B cell (primary cell): ENCODE measurements around the gene DMKN. TPM values are rescaled to one million over a fixed set of nuclear protein-coding genes. Genes with fewer than 3 reads are reported as not detected.
A peak's percentile ranks its signal among the peaks of the same experiment; 100 is the strongest.

ENCODE experiments used
- ATAC-seq: fragments of 200-7000 bp; cut with Tn5 transposase; one replicate; pipeline ENCODE4 v1.10.0; 2021; ENCODE audit warnings: low read depth, mild to moderate bottlenecking, moderate number of reproducible peaks, moderate library complexity
- CTCF ChIA-PET: fragments of 350-600 bp; sonication (Branson Sonifier 250); formaldehyde crosslinking; loops from one replicate; lab custom pipeline; 2021; ENCODE audit warnings: antibody characterized with exemption, inconsistent platforms; lab: Charles Lee
- POLR2A ChIA-PET: fragments of 350-600 bp; sonication (Branson Sonifier 250); formaldehyde crosslinking; loops from one replicate; lab custom pipeline; 2021; ENCODE audit warnings: antibody characterized with exemption; lab: Charles Lee
- DNase-seq: peaks from one replicate; pipeline ENCODE4 v3.0.0; 2013
- H2AFZ ChIP-seq: 2 replicates; pipeline ENCODE4 v1.6.1; 2012; ENCODE audit warnings: mild to moderate bottlenecking, low read depth, low read length; ENCODE audit not compliant: insufficient read depth, poor library complexity, severe bottlenecking
- H3K27ac ChIP-seq, 2 donors: 1 replicate in 1 of 2; 2 replicates in 1 of 2; pipeline ENCODE4 v1.5.1; 2012 to 2013; ENCODE audit warnings: low read length in 2 of 2, mild to moderate bottlenecking in 2 of 2, moderate library complexity in 1 of 2
- H3K27me3 ChIP-seq, 4 experiments: fragments of 200-600 bp in 1 of 4; sonication (generic) in 1 of 4; replicated peaks in 1 of 4; 1 replicate in 2 of 4; 2 replicates in 2 of 4; pipeline versions ENCODE4 v1.6.1 to v1.7.0; 2013 to 2016; ENCODE audit warnings: low read length in 3 of 4, mild to moderate bottlenecking in 2 of 4, mixed read lengths in 1 of 4, moderate library complexity in 1 of 4; ENCODE audit not compliant: insufficient read depth in 4 of 4, control insufficient read depth in 3 of 4; ENCODE audit errors: control extremely low read depth in 1 of 4
- H3K36me3 ChIP-seq, 2 experiments: replicated peaks in 1 of 2; 1 replicate in 1 of 2; 2 replicates in 1 of 2; pipeline versions ENCODE4 v1.6.1 to v1.7.1; 2013; ENCODE audit warnings: low read length in 1 of 2; ENCODE audit not compliant: insufficient read depth in 2 of 2, control insufficient read depth in 1 of 2; ENCODE audit errors: control extremely low read depth in 1 of 2, extremely low read depth in 1 of 2
- H3K4me1 ChIP-seq, 2 donors: fragments of 200-600 bp in 1 of 2; sonication (generic) in 1 of 2; 1 replicate in 1 of 2; 2 replicates in 1 of 2; pipeline versions ENCODE4 v1.5.1 to v1.6.1; 2013 to 2017; ENCODE audit warnings: low read length in 2 of 2; ENCODE audit not compliant: control insufficient read depth in 2 of 2, insufficient read depth in 2 of 2
- H3K4me2 ChIP-seq: replicated peaks from 2 replicates; pipeline ENCODE3; 2012; ENCODE audit warnings: mild to moderate bottlenecking, low read depth, low read length; ENCODE audit not compliant: poor library complexity, severe bottlenecking
- H3K4me3 ChIP-seq, 5 experiments: fragments of 200-600 bp in 1 of 5; sonication (generic) in 1 of 5; 1 replicate in 3 of 5; 2 replicates in 2 of 5; pipeline versions ENCODE4 v1.5.1 to v1.7.0; 2011 to 2016; ENCODE audit warnings: low read length in 4 of 5, mild to moderate bottlenecking in 4 of 5, low read depth in 2 of 5, control low read depth in 1 of 5, moderate library complexity in 1 of 5; ENCODE audit not compliant: insufficient read depth in 1 of 5; ENCODE audit errors: control extremely low read depth in 1 of 5, extremely low read depth in 1 of 5
- H3K79me2 ChIP-seq: fragments of 200-600 bp; sonication (generic); one replicate; pipeline ENCODE4 v1.6.0; 2016; ENCODE audit warnings: low read length; ENCODE audit not compliant: control insufficient read depth, insufficient read depth
- H3K9ac ChIP-seq: fragments of 200-600 bp; sonication (generic); 2 replicates; pipeline ENCODE4 v1.6.1; 2017; ENCODE audit warnings: mild to moderate bottlenecking, low read length, moderate library complexity
- H3K9me3 ChIP-seq, 3 donors: one replicate each; pipeline versions ENCODE4 v1.6.1 to v1.7.1; 2013; ENCODE audit warnings: low read length in 2 of 3; ENCODE audit not compliant: control insufficient read depth in 2 of 3, insufficient read depth in 1 of 3; ENCODE audit errors: control extremely low read depth in 1 of 3
- H4K20me1 ChIP-seq: 2 replicates; pipeline ENCODE4 v1.6.0; 2012; ENCODE audit warnings: mild to moderate bottlenecking, low read length; ENCODE audit not compliant: insufficient read depth, control insufficient read depth, poor library complexity, severe bottlenecking
- H3K27ac Mint-ChIP-seq: one replicate; pipeline ENCODE4 v1.8.0; 2021; ENCODE audit warnings: mixed read lengths
- H3K27me3 Mint-ChIP-seq: one replicate; pipeline ENCODE4 v1.8.0; 2021; ENCODE audit warnings: mixed read lengths
- H3K4me1 Mint-ChIP-seq: one replicate; pipeline ENCODE4 v1.8.0; 2021; ENCODE audit warnings: mixed read lengths
- H3K4me3 Mint-ChIP-seq: one replicate; pipeline ENCODE4 v1.8.0; 2021; ENCODE audit warnings: mixed read lengths
- H3K9me3 Mint-ChIP-seq: one replicate; pipeline ENCODE4 v1.8.0; 2022; ENCODE audit warnings: mixed read lengths; ENCODE audit not compliant: insufficient read depth
- CTCF ChIP-seq: fragments of 200-600 bp; IDR thresholded peaks from one replicate; pipeline ENCODE4 v1.8.0; 2022; ENCODE audit warnings: antibody characterized with exemption, mild to moderate bottlenecking
- EZH2 ChIP-seq: IDR thresholded peaks from 2 replicates; pipeline ENCODE4 v1.6.1; 2012; ENCODE audit warnings: borderline replicate concordance, low read depth, mild to moderate bottlenecking, moderate library complexity, low read length; ENCODE audit not compliant: insufficient read depth, poor library complexity, severe bottlenecking
- WGBS: methylation state at CpG from one replicate; pipeline ENCODE4 v1.1.5; 2013; ENCODE audit warnings: missing lambda C conversion rate; ENCODE audit not compliant: insufficient coverage; 5-methylcytosine and 5-hydroxymethylcytosine counted together
- intact Hi-C: fragments of 100-400 bp; cut with micrococcal nuclease; formaldehyde crosslinking; loops from one replicate; pipeline ENCODE4 v1.10.0; 2022
- polyA plus RNA-seq: library from polyadenylated mRNA; depleted of rRNA; stranded (reverse); fragments of >200 nt; gene quantifications from 2 replicates; pipeline ENCODE4 v1.2.3, GENCODE V29; 2012
- total RNA-seq, 2 donors: library from RNA; stranded (reverse); fragments of 120-200 nt in 1 of 2; gene quantifications; 1 replicate in 1 of 2; 2 replicates in 1 of 2; pipeline versions ENCODE4 v1.2.3 to v1.2.4, GENCODE V29; 2013 to 2022

DMKN gene
- total and polyA plus RNA-seq, 2 donors (not counting 1 experiment from before 2014, with no cell fraction given), result 0.58 to 4.5 TPM

GRCh38 chr19:35447606-35448469 is 65.6 kb downstream of the DMKN start, which contains the start of gene FFAR2:
FFAR2 (plus strand) TSS chr19:35448257; CDS start chr19:35449715, 1,458 bp downstream.
- Mint-ChIP-seq H3K27ac (no peak within 1 kb of the TSS), H3K9me3 (no peaks in the 10 kb centered on the region), H3K4me1 (peaks cover 50% of the 10 kb centered on the region), H3K4me3 (peak within 1 kb of the TSS; percentile 9), H3K27me3 (peaks cover 11% of the 10 kb centered on the region)
- no peaks in the 10 kb centered on the region for H4K20me1 ChIP-seq
- POLR2A ChIA-PET, result interaction anchor here (0.6 kb wide), 1 partner anchor 25 kb away, joined by 3 read pairs; no protein-coding TSS in a partner anchor
- no peaks in the 10 kb centered on the region for H3K9me3 ChIP-seq
- no peaks in the 10 kb centered on the region for H3K79me2 ChIP-seq
- CTCF ChIA-PET, result interaction anchor here (0.7 to 2.0 kb wide), 5 partner anchors 12 to 95 kb away, joined by 3 to 7 read pairs (median 5); no protein-coding TSS in a partner anchor
- WGBS, result 100% methylated on average over 7 of the region's 12 CpGs
- H3K27me3 ChIP-seq, result no peaks in the 10 kb centered on the region
- intact Hi-C loops, result no loop called here
- H2AFZ ChIP-seq, result no peak within 1 kb of the TSS
- ATAC-seq (no peak), DNase-seq (no peak)
- no peak within 1 kb of the TSS for H3K27ac ChIP-seq
- H3K4me2 ChIP-seq, result peak within 1 kb of the TSS; percentile 51
- TF ChIP-seq CTCF, result no peak
- no peak for TF ChIP-seq EZH2
- no peaks in the 10 kb centered on the region for H3K36me3 ChIP-seq
- H3K4me3 ChIP-seq, result peak within 1 kb of the TSS in 1 of 5 experiments; percentile 61
- H3K4me1 ChIP-seq, result peaks cover 23 to 27% of the 10 kb centered on the region in 2 donors
- H3K9ac ChIP-seq, result no peak within 1 kb of the TSS

Other genes with a start within 250 kb of the DMKN start
- 314 and 318 TPM in 2 replicates for gene USF2, start 244.7 kb downstream of the DMKN start, total RNA-seq
- gene USF2, start 244.7 kb downstream of the DMKN start, polyA plus RNA-seq, result 357 and 377 TPM in 2 replicates
- 2.5 and 3.0 TPM in 2 replicates for gene HAMP, start 231.1 kb downstream of the DMKN start, total RNA-seq
- 0.70 and 1.4 TPM in 2 replicates for gene HAMP, start 231.1 kb downstream of the DMKN start, polyA plus RNA-seq
- gene MAG, start 221.5 kb downstream of the DMKN start, total RNA-seq, result 0.12 TPM in 1 of 2 replicates, not detected in the other
- gene MAG, start 221.5 kb downstream of the DMKN start, polyA plus RNA-seq, result 0.30 and 0.58 TPM in 2 replicates
- gene CD22, start 184.5 kb downstream of the DMKN start, total RNA-seq, result 692 and 698 TPM in 2 replicates
- 1,437 and 1,715 TPM in 2 replicates for gene CD22, start 184.5 kb downstream of the DMKN start, polyA plus RNA-seq
- 3.0 and 3.3 TPM in 2 replicates for gene FFAR1, start 165.7 kb downstream of the DMKN start, total RNA-seq
- gene FFAR1, start 165.7 kb downstream of the DMKN start, polyA plus RNA-seq, result 17.9 and 118 TPM in 2 replicates
- not detected in 2 replicates for gene FFAR3, start 155.2 kb downstream of the DMKN start, total RNA-seq
- gene FFAR3, start 155.2 kb downstream of the DMKN start, polyA plus RNA-seq, result 0.63 and 4.1 TPM in 2 replicates
- gene GPR42, start 142.6 kb downstream of the DMKN start, total RNA-seq, result not detected in 2 replicates
- 0.10 and 3.5 TPM in 2 replicates for gene GPR42, start 142.6 kb downstream of the DMKN start, polyA plus RNA-seq
- gene FFAR2, start 65.4 kb downstream of the DMKN start, total RNA-seq, result 0.15 TPM in 1 of 2 replicates, not detected in the other
- gene FFAR2, start 65.4 kb downstream of the DMKN start, polyA plus RNA-seq, result 0.26 and 0.31 TPM in 2 replicates
- not detected in 2 replicates for gene KRTDAP, start 23.2 kb downstream of the DMKN start, total RNA-seq
- gene KRTDAP, start 23.2 kb downstream of the DMKN start, polyA plus RNA-seq, result not detected in 2 replicates
- not detected in 2 replicates for gene SBSN, start 14.7 kb upstream of the DMKN start, total RNA-seq
- gene SBSN, start 14.7 kb upstream of the DMKN start, polyA plus RNA-seq, result not detected in 2 replicates
- gene GAPDHS, start 19.8 kb upstream of the DMKN start, total RNA-seq, result not detected in 2 replicates
- gene GAPDHS, start 19.8 kb upstream of the DMKN start, polyA plus RNA-seq, result not detected in 2 replicates
- 39.8 and 41.6 TPM in 2 replicates for gene TMEM147, start 32.0 kb upstream of the DMKN start, total RNA-seq
- gene TMEM147, start 32.0 kb upstream of the DMKN start, polyA plus RNA-seq, result 61.6 and 68.9 TPM in 2 replicates
- not detected in 2 replicates for gene ATP4A, start 50.0 kb upstream of the DMKN start, total RNA-seq
- not detected in 2 replicates for gene ATP4A, start 50.0 kb upstream of the DMKN start, polyA plus RNA-seq
- gene PMIS2, start 72.5 kb upstream of the DMKN start, total RNA-seq, result not detected in 2 replicates
- gene PMIS2, start 72.5 kb upstream of the DMKN start, polyA plus RNA-seq, result not detected in 2 replicates
- 32.2 and 35.3 TPM in 2 replicates for gene HAUS5, start 99.1 kb upstream of the DMKN start, total RNA-seq
- gene HAUS5, start 99.1 kb upstream of the DMKN start, polyA plus RNA-seq, result 42.8 and 52.3 TPM in 2 replicates
- 52.0 and 52.7 TPM in 2 replicates for gene RBM42, start 115.4 kb upstream of the DMKN start, total RNA-seq
- 42.1 and 42.9 TPM in 2 replicates for gene RBM42, start 115.4 kb upstream of the DMKN start, polyA plus RNA-seq
- 0.42 and 1.3 TPM in 2 replicates for gene ETV2, start 128.1 kb upstream of the DMKN start, total RNA-seq
- 0.20 and 0.49 TPM in 2 replicates for gene ETV2, start 128.1 kb upstream of the DMKN start, polyA plus RNA-seq
- gene COX6B1, start 134.7 kb upstream of the DMKN start, total RNA-seq, result 214 and 215 TPM in 2 replicates
- 202 and 387 TPM in 2 replicates for gene COX6B1, start 134.7 kb upstream of the DMKN start, polyA plus RNA-seq
- gene UPK1A, start 152.9 kb upstream of the DMKN start, total RNA-seq, result not detected in 2 replicates
- 0.16 and 0.17 TPM in 2 replicates for gene UPK1A, start 152.9 kb upstream of the DMKN start, polyA plus RNA-seq
- gene ZBTB32, start 190.9 kb upstream of the DMKN start, total RNA-seq, result 28.1 and 30.9 TPM in 2 replicates
- gene ZBTB32, start 190.9 kb upstream of the DMKN start, polyA plus RNA-seq, result 8.5 and 18.9 TPM in 2 replicates
- 84.5 and 85.6 TPM in 2 replicates for gene KMT2B, start 204.4 kb upstream of the DMKN start, total RNA-seq
- gene KMT2B, start 204.4 kb upstream of the DMKN start, polyA plus RNA-seq, result 96.9 and 106 TPM in 2 replicates
- gene IGFLR1, start 228.8 kb upstream of the DMKN start, total RNA-seq, result 245 and 248 TPM in 2 replicates
- 110 and 130 TPM in 2 replicates for gene IGFLR1, start 228.8 kb upstream of the DMKN start, polyA plus RNA-seq
- gene U2AF1L4, start 231.8 kb upstream of the DMKN start, total RNA-seq, result 62.1 and 62.7 TPM in 2 replicates
- gene U2AF1L4, start 231.8 kb upstream of the DMKN start, polyA plus RNA-seq, result 89.7 and 170 TPM in 2 replicates
- 29.1 and 36.4 TPM in 2 replicates for gene PSENEN, start 232.0 kb upstream of the DMKN start, total RNA-seq
- gene PSENEN, start 232.0 kb upstream of the DMKN start, polyA plus RNA-seq, result 11.7 and 17.7 TPM in 2 replicates
- 22.3 and 22.8 TPM in 2 replicates for gene LIN37, start 234.9 kb upstream of the DMKN start, total RNA-seq
- 64.1 and 76.1 TPM in 2 replicates for gene LIN37, start 234.9 kb upstream of the DMKN start, polyA plus RNA-seq
- not detected in 2 replicates for gene HSPB6, start 243.4 kb upstream of the DMKN start, total RNA-seq
- not detected in 2 replicates for gene HSPB6, start 243.4 kb upstream of the DMKN start, polyA plus RNA-seq
- gene PROSER3, start 244.5 kb upstream of the DMKN start, total RNA-seq, result 61.0 and 65.6 TPM in 2 replicates
- 26.0 and 30.7 TPM in 2 replicates for gene PROSER3, start 244.5 kb upstream of the DMKN start, polyA plus RNA-seq